Measurements from ENCODE around the gene PTPN20.

- TF ChIP-seq ZNF70 (CRISPR knock-in tag; IDR thresholded peaks at IDR 0.05) (no peak), ZFP3 (CRISPR knock-in tag; IDR thresholded peaks at IDR 0.05) (no peak), ZFP30 (CRISPR knock-in tag; IDR thresholded peaks at IDR 0.05) (no peak), TCF4 (CRISPR knock-in tag; IDR thresholded peaks at IDR 0.05; ENCODE audit: borderline replicate concordance) (no peak), CREB5 (CRISPR knock-in tag; IDR thresholded peaks at IDR 0.05; ENCODE audit: low read depth) (no peak), PATZ1 (CRISPR knock-in tag; IDR thresholded peaks at IDR 0.05; ENCODE audit: borderline replicate concordance) (no peak), CSRNP3 (CRISPR knock-in tag; IDR thresholded peaks at IDR 0.05) (no peak), ARNTL (CRISPR knock-in tag; IDR thresholded peaks at IDR 0.05; ENCODE audit: borderline replicate concordance, low read depth) (no peak), GLIS3 (CRISPR knock-in tag; IDR thresholded peaks at IDR 0.05) (no peak), BACH2 (CRISPR knock-in tag; IDR thresholded peaks at IDR 0.05; ENCODE audit: borderline replicate concordance) (no peak)
Observed at GRCh38 chr10:47035819-47036337, 124.7 kb downstream of the PTPN20 start.

All from SK-N-SH treated with all-trans-retinoic acid at 6 μM for 48 hours (cell line).